Left hindlimb (tissue), 1 donor: ENCODE results near the gene UBE2A.

Experiments used
- DNase-seq: peaks from one replicate; pipeline ENCODE4 v3.0.0-alpha.2; 2018

UBE2A gene

DNA sequence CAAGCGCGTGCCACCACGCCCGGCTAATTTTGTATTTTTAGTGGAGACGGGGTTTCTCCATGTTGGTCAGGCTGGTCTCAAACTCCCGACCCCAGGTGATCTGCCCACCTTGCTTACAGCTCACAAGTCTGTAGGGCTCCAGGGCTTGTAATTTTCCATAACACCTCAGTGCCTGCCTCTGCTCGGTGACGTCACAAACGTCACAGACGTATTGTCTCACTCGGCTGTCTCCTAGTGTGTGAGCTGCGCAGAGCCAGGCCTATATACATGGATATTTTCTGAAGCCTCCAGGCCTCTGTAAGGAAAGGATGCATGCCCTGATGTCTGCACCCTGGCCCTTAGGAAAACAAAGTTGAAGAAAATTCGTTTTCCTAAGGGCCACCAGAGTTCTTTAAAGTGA lies 40.4 kb downstream of the UBE2A start:
- DNase-seq: no peak

DNA sequence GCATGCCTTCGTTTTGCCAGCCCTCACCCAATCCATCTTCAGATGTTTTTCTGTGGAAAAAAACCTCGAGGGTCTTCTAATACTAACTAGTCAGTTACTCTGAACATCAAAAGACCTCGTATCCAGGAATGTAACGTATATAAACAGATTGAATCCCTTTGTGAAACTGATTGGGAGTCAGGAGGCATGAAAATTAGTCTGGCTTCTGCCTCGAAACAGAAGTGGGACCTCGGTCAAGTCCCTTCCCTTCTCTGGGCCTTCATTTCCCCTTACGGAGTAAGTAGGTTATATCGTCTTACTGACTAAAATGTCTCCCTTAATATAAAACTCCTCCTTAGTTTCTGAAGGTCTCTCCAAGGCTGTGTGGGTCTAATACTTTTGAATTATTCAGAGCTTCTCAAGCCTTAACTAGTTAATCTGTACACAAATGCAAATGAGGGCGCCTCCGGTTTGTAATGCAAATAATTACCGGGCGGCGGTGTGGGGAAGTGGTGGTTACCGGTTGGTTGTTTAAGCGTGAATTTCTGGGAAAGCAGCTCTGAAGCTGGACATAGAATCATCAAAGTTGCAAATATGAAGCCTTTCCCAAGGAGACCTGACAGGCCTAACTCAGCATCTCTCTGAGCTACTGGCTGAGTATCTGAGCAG lies 43.3 kb downstream of the UBE2A start:
- DNase-seq: no peak

DNA sequence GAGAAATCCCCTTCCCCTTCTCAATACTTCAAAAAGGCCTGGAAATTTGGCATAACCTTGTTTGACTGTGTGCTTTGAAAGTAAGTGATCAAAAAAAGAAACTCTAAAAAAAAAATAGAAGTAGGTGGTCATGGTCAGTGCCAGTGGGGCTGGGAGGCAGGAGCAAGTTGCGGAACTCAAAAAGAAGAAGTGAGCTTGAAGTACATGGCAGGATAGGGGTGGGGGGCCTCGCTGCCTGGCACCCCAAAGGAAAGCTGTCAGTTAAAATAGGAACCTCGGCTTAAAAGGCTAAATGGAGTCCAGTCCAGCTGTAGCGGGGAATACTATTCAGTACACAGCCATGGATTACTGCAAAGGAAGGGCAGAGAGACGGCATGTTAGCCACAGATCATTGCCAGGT lies 44.1 kb downstream of the UBE2A start:
- DNase-seq: no peak

DNA sequence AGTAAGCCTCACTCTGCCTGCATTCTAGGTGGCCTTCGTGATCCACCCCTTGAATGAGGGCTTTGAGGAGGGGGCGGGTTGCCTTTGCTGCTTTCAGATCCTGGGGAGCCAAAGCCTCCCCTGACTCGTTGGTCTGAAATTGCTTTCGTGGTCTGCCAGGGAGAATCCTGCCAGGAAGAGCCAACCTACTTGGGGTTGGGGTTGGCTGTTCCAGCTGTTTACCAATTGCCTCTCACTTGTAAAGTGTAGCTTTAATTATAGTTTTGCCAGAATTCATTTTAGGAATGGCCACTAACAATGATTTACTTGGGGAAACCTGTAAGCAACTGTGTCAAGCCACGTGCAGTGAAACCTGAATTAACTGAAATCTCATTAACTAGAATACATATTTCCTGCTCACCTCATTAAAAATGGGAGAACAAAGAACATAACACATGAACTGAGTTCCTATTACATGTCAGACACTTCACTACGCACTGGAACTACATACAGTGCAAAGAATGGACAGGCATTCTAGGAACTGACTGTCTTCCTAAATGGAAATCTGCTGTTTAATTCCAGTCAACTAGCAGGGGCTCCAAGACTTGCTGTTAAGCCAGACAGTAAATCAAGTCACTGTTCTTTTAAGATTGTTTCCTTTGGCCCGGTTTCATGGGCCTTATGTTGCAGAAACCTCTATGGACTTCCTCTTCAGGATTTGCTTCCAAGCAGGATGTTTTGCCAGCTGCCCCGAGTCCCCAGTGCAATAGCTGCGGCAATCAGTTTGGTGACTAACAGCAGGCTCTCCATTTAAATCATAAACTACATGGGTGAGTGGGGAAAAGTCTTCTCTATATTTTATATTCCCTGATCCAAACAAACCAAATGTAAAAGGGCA lies 48.2 kb downstream of the UBE2A start:
- DNase-seq: peak; percentile 47

DNA sequence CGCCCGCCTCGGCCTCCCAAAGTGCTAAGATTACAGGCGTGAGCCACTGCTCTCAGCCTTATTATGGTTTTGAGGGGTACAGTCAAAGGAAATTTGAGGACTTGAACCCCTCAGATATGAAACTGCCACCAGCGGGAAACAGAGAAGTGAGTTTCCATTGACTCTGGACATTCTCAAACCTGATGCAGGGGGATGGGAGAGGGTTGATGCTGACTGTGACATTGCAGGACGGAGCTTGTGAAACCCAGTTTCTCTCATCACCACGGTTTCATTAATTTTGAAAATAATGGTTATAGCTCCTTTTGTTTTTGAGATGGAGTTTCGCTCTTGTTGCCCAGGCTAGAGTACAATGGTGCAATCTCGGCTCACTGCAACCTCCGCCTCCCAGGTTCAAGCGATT lies 50.1 kb downstream of the UBE2A start:
- no peak for DNase-seq

DNA sequence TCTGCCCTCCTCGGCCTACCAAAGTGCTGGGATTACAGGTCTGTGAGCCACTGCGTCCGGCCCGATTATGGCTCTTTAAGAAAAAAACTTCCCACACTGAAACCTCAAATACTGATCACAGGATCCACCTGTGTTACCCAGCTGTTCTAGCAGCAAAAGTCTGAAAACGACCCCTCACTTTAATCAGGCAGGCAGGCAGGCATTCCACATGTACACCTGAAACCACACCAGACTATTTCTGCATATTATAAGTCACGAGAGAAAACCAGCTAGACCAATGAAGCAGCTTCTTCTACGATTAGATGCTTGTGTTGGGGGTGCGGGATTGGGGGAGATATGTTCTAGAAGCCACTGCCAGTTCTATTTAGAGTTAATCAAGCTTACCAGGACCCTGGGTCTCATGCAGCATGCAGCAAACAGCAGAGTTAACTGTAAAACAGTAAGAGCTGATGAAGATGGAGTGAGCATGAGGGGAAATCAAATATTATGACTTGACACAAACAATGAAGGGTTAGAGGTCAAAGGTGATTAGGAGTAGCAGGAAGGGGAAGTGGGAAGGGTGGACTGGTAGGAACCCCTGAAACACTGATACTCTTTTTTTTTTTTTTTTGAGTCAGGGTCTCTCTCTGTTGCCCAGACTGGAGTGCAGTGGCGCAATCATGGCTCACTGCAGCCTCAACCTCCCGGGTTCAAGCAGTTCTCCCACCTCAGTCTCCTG lies 50.7 kb downstream of the UBE2A start:
- DNase-seq: no peak

DNA sequence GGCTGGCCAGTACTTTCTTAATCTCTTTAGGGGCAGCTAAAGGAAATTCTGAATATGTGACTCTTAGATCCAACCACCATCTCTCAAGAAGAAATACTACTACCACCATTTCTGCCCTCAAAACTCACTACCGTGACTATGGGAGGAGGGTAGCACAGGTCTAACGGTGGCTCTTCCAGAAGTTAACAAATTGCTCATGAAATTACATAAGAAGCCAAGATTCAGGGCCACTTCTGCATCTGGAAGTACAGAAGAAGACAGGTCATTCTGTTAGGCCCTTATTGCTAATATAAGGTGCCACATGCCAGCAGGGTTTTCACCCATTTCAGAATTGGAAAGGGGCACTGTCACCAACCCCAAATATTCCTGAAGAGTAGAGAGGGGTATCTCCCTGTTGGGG lies 51.5 kb downstream of the UBE2A start:
- no peak for DNase-seq
